ENCODE measurements around the gene CISH. TPM values are rescaled to one million over a fixed set of nuclear protein-coding genes. Genes with fewer than 3 reads are reported as not detected.
A peak's percentile ranks its signal among the peaks of the same experiment; 100 is the strongest.

The CISH gene
- total and polyA plus RNA-seq, 9 of the 15 experiments (the other 6 are each of a cell fraction or from before 2014, with no cell fraction given): 1.7 to 47.7 (median 18.3) TPM

DNA sequence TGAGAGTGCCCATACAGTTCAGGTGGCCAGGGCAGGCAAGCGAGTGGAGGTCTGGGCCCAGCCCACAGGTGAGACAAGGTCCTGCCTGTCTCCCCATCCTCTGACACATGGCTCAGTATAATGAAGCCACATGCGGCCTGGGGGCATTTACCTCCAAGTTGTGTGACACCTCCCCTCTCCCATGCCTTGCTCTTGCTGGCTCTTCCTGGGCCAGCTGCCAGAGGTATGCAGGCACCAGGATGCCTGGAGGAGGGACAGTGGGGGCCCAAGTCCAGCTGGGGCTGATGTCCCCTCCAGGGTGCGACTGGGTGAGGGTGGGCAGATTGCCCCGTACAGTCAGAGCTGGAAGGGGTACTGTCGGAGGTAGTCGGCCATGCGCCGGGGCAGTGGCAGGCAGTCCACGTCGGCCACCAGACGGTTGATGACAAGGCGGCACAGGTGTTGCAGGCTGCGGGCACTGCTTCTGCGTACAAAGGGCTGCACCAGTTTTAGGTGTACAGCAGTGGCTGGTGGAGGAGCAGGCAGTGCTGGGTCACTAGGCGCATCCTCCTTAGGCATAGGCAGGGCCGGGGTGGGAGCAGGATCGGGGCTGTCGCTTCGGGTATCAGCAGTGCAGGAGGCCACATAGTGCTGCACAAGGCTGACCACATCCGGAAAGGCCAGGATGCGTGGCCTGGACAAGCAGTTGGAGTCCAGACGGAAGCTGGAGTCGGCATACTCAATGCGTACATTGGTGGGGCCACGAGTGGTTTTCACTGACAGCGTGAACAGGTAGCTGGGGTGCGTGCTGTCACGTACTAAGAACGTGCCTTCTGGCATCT is 4.1 kb downstream of the CISH start (continued):
- TF ChIP-seq, protein P1, sequence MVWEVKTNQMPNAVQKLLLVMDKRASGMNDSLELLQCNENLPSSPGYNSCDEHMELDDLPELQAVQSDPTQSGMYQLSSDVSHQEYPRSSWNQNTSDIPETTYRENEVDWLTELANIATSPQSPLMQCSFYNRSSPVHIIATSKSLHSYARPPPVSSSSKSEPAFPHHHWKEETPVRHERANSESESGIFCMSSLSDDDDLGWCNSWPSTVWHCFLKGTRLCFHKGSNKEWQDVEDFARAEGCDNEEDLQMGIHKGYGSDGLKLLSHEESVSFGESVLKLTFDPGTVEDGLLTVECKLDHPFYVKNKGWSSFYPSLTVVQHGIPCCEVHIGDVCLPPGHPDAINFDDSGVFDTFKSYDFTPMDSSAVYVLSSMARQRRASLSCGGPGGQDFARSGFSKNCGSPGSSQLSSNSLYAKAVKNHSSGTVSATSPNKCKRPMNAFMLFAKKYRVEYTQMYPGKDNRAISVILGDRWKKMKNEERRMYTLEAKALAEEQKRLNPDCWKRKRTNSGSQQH (CRISPR knock-in tag; IDR thresholded peaks at IDR 0.05): no peak
- no peak for TF ChIP-seq RBM22 (IDR thresholded peaks at IDR 0.05; ENCODE audit: low read depth, low read length, poor library complexity, severe bottlenecking)
- TF ChIP-seq PATZ1 (CRISPR knock-in tag; IDR thresholded peaks at IDR 0.05; ENCODE audit: borderline replicate concordance): no peak
- no peak; the same call in 1 of the 2 replicates for TF ChIP-seq MTA3 (IDR thresholded peaks at IDR 0.05; ENCODE audit: borderline replicate concordance)
- no peak for TF ChIP-seq CCNT2 (IDR thresholded peaks at IDR 0.05; ENCODE audit: borderline replicate concordance, extremely low read depth, insufficient read length, low read depth, low read length)
- TF ChIP-seq ERF (CRISPR knock-in tag; IDR thresholded peaks at IDR 0.05): no peak
- no peak for TF ChIP-seq ZNF23 (CRISPR knock-in tag; IDR thresholded peaks at IDR 0.05)
- TF ChIP-seq DDX20 (tag; IDR thresholded peaks at IDR 0.05; ENCODE audit: low read depth): no peak
- TF ChIP-seq NFE2 (IDR thresholded peaks at IDR 0.05; ENCODE audit: low read depth): no peak
- TF ChIP-seq ZNF316 (IDR thresholded peaks at IDR 0.05): no peak
- TF ChIP-seq MYC (IDR thresholded peaks at IDR 0.05; ENCODE audit: low read depth, low read length): 0 out of 2 replicates have a peak, but pooled peaks have one; percentile 12
- no peak for TF ChIP-seq MYC (CRISPR knock-in tag; IDR thresholded peaks at IDR 0.05; ENCODE audit: borderline replicate concordance, low read depth)
- no peak for TF ChIP-seq PURB (CRISPR knock-in tag; IDR thresholded peaks at IDR 0.05; ENCODE audit: low read depth)
- no peak for TF ChIP-seq PBX2 (CRISPR knock-in tag; IDR thresholded peaks at IDR 0.05; ENCODE audit: low read depth)
- no peak for TF ChIP-seq PBX2 (tag; conservative IDR thresholded peaks at IDR 0.05; ENCODE audit: low read depth)

Data from K562 (cell line).